NT2/D1 (cell line): ENCODE data around the gene MYO5B.

Source experiments
- DNase-seq: peaks from one replicate; pipeline ENCODE4 v3.0.0-alpha.2; 2011; ENCODE audit warnings: low read depth, low spot score
- H3K27me3 ChIP-seq: 2 replicates; pipeline ENCODE4 v1.6.0; 2011; ENCODE audit warnings: mild to moderate bottlenecking; ENCODE audit not compliant: insufficient read length, insufficient read depth
- H3K36me3 ChIP-seq: 2 replicates; pipeline ENCODE4 v1.6.1; 2011; ENCODE audit warnings: mild to moderate bottlenecking, low read length, mixed read lengths; ENCODE audit not compliant: insufficient read depth, insufficient read length
- H3K4me1 ChIP-seq: 2 replicates; pipeline ENCODE4 v1.5.1; 2011; ENCODE audit not compliant: insufficient read depth, insufficient read length
- H3K4me3 ChIP-seq: 2 replicates; pipeline ENCODE4 v1.5.1; 2011; ENCODE audit warnings: low read depth; ENCODE audit not compliant: insufficient read length
- H3K9ac ChIP-seq: 2 replicates; pipeline ENCODE4 v1.6.0; 2011; ENCODE audit warnings: low read depth; ENCODE audit not compliant: insufficient read length
- H3K9me3 ChIP-seq: 2 replicates; pipeline ENCODE4 v1.5.1; 2011; ENCODE audit warnings: mild to moderate bottlenecking, low read length; ENCODE audit not compliant: insufficient read depth
- SUZ12 ChIP-seq: IDR thresholded peaks from 2 replicates; pipeline ENCODE4 v1.6.1; 2011; ENCODE audit not compliant: insufficient read length, insufficient read depth; ENCODE audit errors: extremely low read depth
- YY1 ChIP-seq: IDR thresholded peaks from 2 replicates; pipeline ENCODE4 v1.6.1; 2011; ENCODE audit not compliant: insufficient read length, insufficient read depth
- ZNF274 ChIP-seq: IDR thresholded peaks from 2 replicates; pipeline ENCODE4 v1.6.1; 2011; ENCODE audit warnings: mild to moderate bottlenecking, low read depth, low read length

MYO5B gene

GRCh38 chr18:49907346-49907929 lies 287.5 kb downstream of the MYO5B start:
- DNase-seq: no peak
- H3K36me3 ChIP-seq: no peaks in the 10 kb centered on the region
- TF ChIP-seq YY1 (no peak), SUZ12 (no peak)
- H3K4me3 ChIP-seq: no peak overlapping the region
- H3K9ac ChIP-seq: no peak overlapping the region
- peaks cover 6% of the 10 kb centered on the region for H3K9me3 ChIP-seq
- H3K4me1 ChIP-seq: peaks cover 9% of the 10 kb centered on the region
- peaks cover 3% of the 10 kb centered on the region for H3K27me3 ChIP-seq

GRCh38 chr18:49905771-49906170 lies 289.2 kb downstream of the MYO5B start:
- TF ChIP-seq YY1: no peak
- no peak for TF ChIP-seq ZNF274
- no peak for TF ChIP-seq SUZ12
- no peak overlapping the region for H3K9ac ChIP-seq
- no peaks in the 10 kb centered on the region for H3K36me3 ChIP-seq
- no peak overlapping the region for H3K4me3 ChIP-seq
- peaks cover 5% of the 10 kb centered on the region for H3K4me1 ChIP-seq
- H3K9me3 ChIP-seq: no peaks in the 10 kb centered on the region
- no peak for DNase-seq
- H3K27me3 ChIP-seq: peaks cover 3% of the 10 kb centered on the region

GRCh38 chr18:49904871-49905555 lies 289.9 kb downstream of the MYO5B start:
- Histone ChIP-seq H3K27me3 (peaks cover 3% of the 10 kb centered on the region), H3K4me3 (no peak overlapping the region), H3K4me1 (peaks cover 5% of the 10 kb centered on the region), H3K9ac (no peak overlapping the region), H3K9me3 (no peaks in the 10 kb centered on the region), H3K36me3 (no peaks in the 10 kb centered on the region)
- no peak for TF ChIP-seq SUZ12
- no peak for TF ChIP-seq YY1
- no peak for TF ChIP-seq ZNF274
- no peak for DNase-seq

- no peak for DNase-seq
- TF ChIP-seq YY1 (no peak), ZNF274 (no peak), SUZ12 (no peak)
- Histone ChIP-seq H3K4me1 (no peaks in the 10 kb centered on the region), H3K9me3 (no peaks in the 10 kb centered on the region), H3K27me3 (no peaks in the 10 kb centered on the region), H3K4me3 (no peak overlapping the region), H3K36me3 (no peaks in the 10 kb centered on the region), H3K9ac (no peak overlapping the region)
Observed at GRCh38 chr18:49901862-49902340, 293.0 kb downstream of the MYO5B start.

GRCh38 chr18:49899657-49900330 lies 295.2 kb downstream of the MYO5B start:
- H3K4me1 ChIP-seq: no peaks in the 10 kb centered on the region
- no peaks in the 10 kb centered on the region for H3K27me3 ChIP-seq
- no peak overlapping the region for H3K9ac ChIP-seq
- no peak overlapping the region for H3K4me3 ChIP-seq
- no peak for TF ChIP-seq ZNF274
- TF ChIP-seq SUZ12: no peak
- TF ChIP-seq YY1: no peak
- no peak for DNase-seq
- H3K9me3 ChIP-seq: no peaks in the 10 kb centered on the region
- H3K36me3 ChIP-seq: no peaks in the 10 kb centered on the region

GRCh38 chr18:49898421-49898820 lies 296.5 kb downstream of the MYO5B start:
- H3K9me3 ChIP-seq: no peaks in the 10 kb centered on the region
- TF ChIP-seq ZNF274 (no peak), YY1 (no peak), SUZ12 (no peak)

More at GRCh38 chr18:49898421-49898820, 296.5 kb downstream of the MYO5B start:
- H3K9ac ChIP-seq: no peak overlapping the region
- H3K36me3 ChIP-seq: no peaks in the 10 kb centered on the region
- H3K4me1 ChIP-seq: no peaks in the 10 kb centered on the region
- no peak overlapping the region for H3K4me3 ChIP-seq
- H3K27me3 ChIP-seq: no peaks in the 10 kb centered on the region
- DNase-seq: peak; percentile 36
